GM12878 (cell line): ENCODE data around the gene GANAB. TPM values are rescaled to one million over a fixed set of nuclear protein-coding genes. Genes with fewer than 3 reads are reported as not detected.
A peak's percentile ranks its signal among the peaks of the same experiment; 100 is the strongest.

Source experiments
- CHD1 ChIP-seq: IDR thresholded peaks from 2 replicates; pipeline ENCODE4 v1.6.1; 2012; ENCODE audit warnings: low read depth, low read length, improper control_type of control experiment
- CREM ChIP-seq: IDR thresholded peaks from 2 replicates; pipeline ENCODE4 v1.6.1; 2014; ENCODE audit warnings: antibody characterized with exemption, low read depth
- IKZF2 ChIP-seq, 2 experiments: fragments of 450-650 bp; IDR thresholded peaks; 2 replicates each; pipeline ENCODE4 v1.6.1; 2017; ENCODE audit warnings: mild to moderate bottlenecking in 2 of 2, moderate library complexity in 2 of 2
- PKNOX1 ChIP-seq: fragments of 450-650 bp; IDR thresholded peaks from 2 replicates; pipeline ENCODE4 v1.6.1; 2016; ENCODE audit warnings: mild to moderate bottlenecking
- PML ChIP-seq: IDR thresholded peaks from 2 replicates; pipeline ENCODE4 v1.6.1; 2012; ENCODE audit warnings: low read length, inconsistent platforms
- POLR2A ChIP-seq: IDR thresholded peaks from 2 replicates; pipeline ENCODE4 v1.6.1; 2011; ENCODE audit warnings: low read depth, mild to moderate bottlenecking, low read length
- POLR2AphosphoS5 ChIP-seq: IDR thresholded peaks from 2 replicates; pipeline ENCODE4 v1.6.1; 2011; ENCODE audit warnings: mild to moderate bottlenecking, low read length, inconsistent platforms
- RBBP5 ChIP-seq: fragments of 200-600 bp; sonication (generic); conservative IDR thresholded peaks from 2 replicates; pipeline ENCODE4 v1.6.1; 2016
- SIX5 ChIP-seq: IDR thresholded peaks from 2 replicates; pipeline ENCODE4 v1.6.1; 2011; ENCODE audit warnings: mild to moderate bottlenecking, low read depth, low read length, moderate library complexity; ENCODE audit not compliant: severe bottlenecking
- SP1 ChIP-seq: IDR thresholded peaks from one replicate; pipeline ENCODE4 v1.6.1; 2011; ENCODE audit warnings: low read depth, low read length
- SREBF1 ChIP-seq: IDR thresholded peaks from 2 replicates; pipeline ENCODE4 v1.6.1; 2012; ENCODE audit warnings: mild to moderate bottlenecking, low read length
- TCF3 ChIP-seq: IDR thresholded peaks from 2 replicates; pipeline ENCODE4 v1.6.1; 2012; ENCODE audit warnings: low read depth, mild to moderate bottlenecking, low read length, borderline replicate concordance; ENCODE audit not compliant: insufficient read depth
- ZNF207 ChIP-seq: fragments of 450-650 bp; IDR thresholded peaks from 2 replicates; pipeline ENCODE4 v1.6.1; 2014; ENCODE audit warnings: antibody characterized with exemption, mild to moderate bottlenecking, borderline replicate concordance
- polyA plus RNA-seq, 11 experiments: library from polyadenylated mRNA; depleted of rRNA in 4 of 11; unstranded in 6 of 11; stranded (reverse) in 5 of 11; fragments of >200 nt; fragmentation: Nextera tagmentation in 4 of 11; fragmentation: Illumina TruSeq in 1 of 11; extraction: Ambion mirVana in 4 of 11; extraction: Trizol in 1 of 11; gene quantifications; 1 replicate in 1 of 11; 2 replicates in 10 of 11; pipeline versions ENCODE4 v1.2.1 to v1.2.3, GENCODE V29; 2011 to 2016; ENCODE audit warnings: inconsistent platforms in 2 of 11, missing spikeins in 2 of 11, low read depth in 1 of 11
- total RNA-seq, 4 experiments: library from RNA; depleted of rRNA in 3 of 4; stranded (reverse); fragments of >200 nt in 3 of 4; fragmentation: Illumina TruSeq in 1 of 4; extraction: Trizol in 1 of 4; gene quantifications; 2 replicates each; pipeline versions ENCODE4 v1.2.1 to v1.2.3, GENCODE V29; 2013 to 2021
- TF ChIP-seq, protein P1 (sequence below): fragments of 450-650 bp; IDR thresholded peaks from 2 replicates; pipeline ENCODE4 v1.6.1; 2017; ENCODE audit warnings: mild to moderate bottlenecking, moderate library complexity
- TF ChIP-seq, protein P2 (sequence below): IDR thresholded peaks from 2 replicates; pipeline ENCODE4 v1.6.1; 2012; ENCODE audit warnings: low read depth, low read length, improper control_type of control experiment
- TF ChIP-seq, protein P3 (sequence below): fragments of 450-650 bp; IDR thresholded peaks from 2 replicates; pipeline ENCODE4 v1.6.1; 2018; ENCODE audit warnings: mild to moderate bottlenecking, low read depth, moderate library complexity; ENCODE audit not compliant: partially characterized antibody

Gene GANAB
- total and polyA plus RNA-seq, 10 of the 15 experiments (the other 5 are each of a cell fraction or from before 2014, with no cell fraction given) = 4.5 to 175 (median 102) TPM

DNA sequence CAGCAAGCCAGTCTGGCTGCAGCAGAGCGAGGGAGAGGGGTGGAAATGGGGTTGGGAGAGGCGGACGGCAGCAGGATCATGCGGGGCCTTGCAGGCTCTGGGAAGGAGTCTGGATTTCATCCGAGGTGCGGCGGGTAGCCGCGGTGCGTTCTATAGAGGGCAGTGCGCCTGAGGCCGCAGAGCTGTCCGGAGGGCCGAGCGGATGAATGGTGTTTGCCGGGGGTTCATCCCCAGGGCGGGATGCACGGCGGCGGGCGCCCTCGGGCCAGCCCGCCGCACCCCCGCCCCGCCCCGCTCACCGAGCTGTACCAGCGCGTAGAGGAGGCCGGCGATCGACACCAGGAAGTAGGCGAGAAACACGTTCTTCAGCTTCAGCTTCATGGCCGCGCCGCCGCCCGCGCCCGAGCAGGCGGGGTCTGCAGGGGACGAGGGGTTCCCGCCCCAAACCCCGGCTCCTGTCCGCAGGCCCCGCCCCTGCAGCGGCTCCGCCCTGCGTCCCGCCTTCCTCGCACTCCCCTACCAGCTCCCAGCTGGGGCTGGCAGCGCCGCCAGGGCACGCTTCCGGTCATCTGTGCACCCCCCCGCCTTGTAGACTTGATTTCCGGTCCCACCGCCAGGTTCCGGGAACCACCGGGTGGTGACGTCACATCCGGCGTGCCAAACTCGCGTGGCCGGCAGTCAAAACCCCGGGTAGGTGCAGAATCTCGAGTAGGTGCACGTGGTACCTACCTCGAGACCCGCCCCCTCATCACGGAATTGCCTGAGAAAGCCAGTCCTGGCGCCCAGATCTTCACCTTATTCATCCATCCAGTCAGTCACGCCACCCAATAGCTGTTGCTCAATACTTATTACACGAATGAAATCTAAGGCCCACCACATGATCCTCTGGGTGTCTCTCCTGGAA, 24.6 kb downstream of the GANAB start, which contains the start of gene B3GAT3 (continued):
- TF ChIP-seq, protein P1, sequence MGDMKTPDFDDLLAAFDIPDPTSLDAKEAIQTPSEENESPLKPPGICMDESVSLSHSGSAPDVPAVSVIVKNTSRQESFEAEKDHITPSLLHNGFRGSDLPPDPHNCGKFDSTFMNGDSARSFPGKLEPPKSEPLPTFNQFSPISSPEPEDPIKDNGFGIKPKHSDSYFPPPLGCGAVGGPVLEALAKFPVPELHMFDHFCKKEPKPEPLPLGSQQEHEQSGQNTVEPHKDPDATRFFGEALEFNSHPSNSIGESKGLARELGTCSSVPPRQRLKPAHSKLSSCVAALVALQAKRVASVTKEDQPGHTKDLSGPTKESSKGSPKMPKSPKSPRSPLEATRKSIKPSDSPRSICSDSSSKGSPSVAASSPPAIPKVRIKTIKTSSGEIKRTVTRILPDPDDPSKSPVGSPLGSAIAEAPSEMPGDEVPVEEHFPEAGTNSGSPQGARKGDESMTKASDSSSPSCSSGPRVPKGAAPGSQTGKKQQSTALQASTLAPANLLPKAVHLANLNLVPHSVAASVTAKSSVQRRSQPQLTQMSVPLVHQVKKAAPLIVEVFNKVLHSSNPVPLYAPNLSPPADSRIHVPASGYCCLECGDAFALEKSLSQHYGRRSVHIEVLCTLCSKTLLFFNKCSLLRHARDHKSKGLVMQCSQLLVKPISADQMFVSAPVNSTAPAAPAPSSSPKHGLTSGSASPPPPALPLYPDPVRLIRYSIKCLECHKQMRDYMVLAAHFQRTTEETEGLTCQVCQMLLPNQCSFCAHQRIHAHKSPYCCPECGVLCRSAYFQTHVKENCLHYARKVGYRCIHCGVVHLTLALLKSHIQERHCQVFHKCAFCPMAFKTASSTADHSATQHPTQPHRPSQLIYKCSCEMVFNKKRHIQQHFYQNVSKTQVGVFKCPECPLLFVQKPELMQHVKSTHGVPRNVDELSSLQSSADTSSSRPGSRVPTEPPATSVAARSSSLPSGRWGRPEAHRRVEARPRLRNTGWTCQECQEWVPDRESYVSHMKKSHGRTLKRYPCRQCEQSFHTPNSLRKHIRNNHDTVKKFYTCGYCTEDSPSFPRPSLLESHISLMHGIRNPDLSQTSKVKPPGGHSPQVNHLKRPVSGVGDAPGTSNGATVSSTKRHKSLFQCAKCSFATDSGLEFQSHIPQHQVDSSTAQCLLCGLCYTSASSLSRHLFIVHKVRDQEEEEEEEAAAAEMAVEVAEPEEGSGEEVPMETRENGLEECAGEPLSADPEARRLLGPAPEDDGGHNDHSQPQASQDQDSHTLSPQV = no peak
- peak; percentile 97 for TF ChIP-seq CREM
- TF ChIP-seq IKZF2 (IDR thresholded peaks at IDR 0.05) = no peak; a peak in 1 of 4 replicates
- TF ChIP-seq POLR2AphosphoS5 = peak; percentile 74; the same call in 1 of the 2 replicates
- TF ChIP-seq, protein P2, sequence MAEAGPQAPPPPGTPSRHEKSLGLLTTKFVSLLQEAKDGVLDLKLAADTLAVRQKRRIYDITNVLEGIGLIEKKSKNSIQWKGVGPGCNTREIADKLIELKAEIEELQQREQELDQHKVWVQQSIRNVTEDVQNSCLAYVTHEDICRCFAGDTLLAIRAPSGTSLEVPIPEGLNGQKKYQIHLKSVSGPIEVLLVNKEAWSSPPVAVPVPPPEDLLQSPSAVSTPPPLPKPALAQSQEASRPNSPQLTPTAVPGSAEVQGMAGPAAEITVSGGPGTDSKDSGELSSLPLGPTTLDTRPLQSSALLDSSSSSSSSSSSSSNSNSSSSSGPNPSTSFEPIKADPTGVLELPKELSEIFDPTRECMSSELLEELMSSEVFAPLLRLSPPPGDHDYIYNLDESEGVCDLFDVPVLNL = peak; percentile 25; the same call in 1 of the 2 replicates
- TF ChIP-seq CHD1 = 0 out of 2 replicates have a peak, but pooled peaks have one; percentile 6
- TF ChIP-seq ZNF207 = peak; percentile 16; the same call in 1 of the 2 replicates
- peak; percentile 67; the same call in 1 of the 2 replicates for TF ChIP-seq TCF3
- TF ChIP-seq, protein P3, sequence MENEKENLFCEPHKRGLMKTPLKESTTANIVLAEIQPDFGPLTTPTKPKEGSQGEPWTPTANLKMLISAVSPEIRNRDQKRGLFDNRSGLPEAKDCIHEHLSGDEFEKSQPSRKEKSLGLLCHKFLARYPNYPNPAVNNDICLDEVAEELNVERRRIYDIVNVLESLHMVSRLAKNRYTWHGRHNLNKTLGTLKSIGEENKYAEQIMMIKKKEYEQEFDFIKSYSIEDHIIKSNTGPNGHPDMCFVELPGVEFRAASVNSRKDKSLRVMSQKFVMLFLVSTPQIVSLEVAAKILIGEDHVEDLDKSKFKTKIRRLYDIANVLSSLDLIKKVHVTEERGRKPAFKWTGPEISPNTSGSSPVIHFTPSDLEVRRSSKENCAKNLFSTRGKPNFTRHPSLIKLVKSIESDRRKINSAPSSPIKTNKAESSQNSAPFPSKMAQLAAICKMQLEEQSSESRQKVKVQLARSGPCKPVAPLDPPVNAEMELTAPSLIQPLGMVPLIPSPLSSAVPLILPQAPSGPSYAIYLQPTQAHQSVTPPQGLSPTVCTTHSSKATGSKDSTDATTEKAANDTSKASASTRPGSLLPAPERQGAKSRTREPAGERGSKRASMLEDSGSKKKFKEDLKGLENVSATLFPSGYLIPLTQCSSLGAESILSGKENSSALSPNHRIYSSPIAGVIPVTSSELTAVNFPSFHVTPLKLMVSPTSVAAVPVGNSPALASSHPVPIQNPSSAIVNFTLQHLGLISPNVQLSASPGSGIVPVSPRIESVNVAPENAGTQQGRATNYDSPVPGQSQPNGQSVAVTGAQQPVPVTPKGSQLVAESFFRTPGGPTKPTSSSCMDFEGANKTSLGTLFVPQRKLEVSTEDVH = peak; percentile 84
- TF ChIP-seq SP1 = peak; percentile 60
- TF ChIP-seq PKNOX1 = peak; percentile 72
- no peak for TF ChIP-seq RBBP5
- TF ChIP-seq PML = peak; percentile 46; the same call in 1 of the 2 replicates
- TF ChIP-seq SREBF1 = peak; percentile 53; the same call in 1 of the 2 replicates
- TF ChIP-seq POLR2A = peak; percentile 84
- peak; percentile 20 for TF ChIP-seq SIX5
